Measurements from ENCODE around the gene MALRD1.

GRCh38 chr10:19611775-19612174, 563.2 kb downstream of the MALRD1 start:
- TF ChIP-seq CTCF (IDR thresholded peaks at IDR 0.05; ENCODE audit: low read length) (no peak), EZH2 (IDR thresholded peaks at IDR 0.05; ENCODE audit: borderline replicate concordance, low read length) (no peak)

Data from OCI-LY1 (cell line).